ENCODE measurements around the gene TIMP1. TPM values are rescaled to one million over a fixed set of nuclear protein-coding genes. Genes with fewer than 3 reads are reported as not detected.

The TIMP1 gene
- total and polyA plus RNA-seq, 2 of the 13 experiments (the other 11 are each of a cell fraction or from before 2014, with no cell fraction given): 12.3 to 45.8 TPM

DNA sequence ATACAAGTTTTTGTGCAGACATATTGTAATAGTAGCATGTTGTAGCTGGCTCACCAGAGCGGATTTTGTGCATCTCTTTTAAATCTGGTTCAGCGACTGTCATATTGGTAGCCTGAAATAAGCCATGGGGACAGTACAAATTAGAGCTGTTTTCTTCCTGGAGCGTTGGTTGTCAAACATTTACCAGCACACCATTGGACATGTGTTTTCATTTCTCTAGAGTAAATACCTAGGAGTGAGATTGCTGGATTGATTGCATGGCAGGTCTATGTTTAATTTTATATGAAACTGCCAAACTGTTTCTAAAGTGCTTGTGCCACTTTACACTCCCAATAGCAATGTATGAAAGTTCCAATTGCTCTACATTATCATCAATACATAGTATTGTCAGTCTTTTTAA, 23.8 kb upstream of the TIMP1 start (continued):
- TF ChIP-seq, protein P1, sequence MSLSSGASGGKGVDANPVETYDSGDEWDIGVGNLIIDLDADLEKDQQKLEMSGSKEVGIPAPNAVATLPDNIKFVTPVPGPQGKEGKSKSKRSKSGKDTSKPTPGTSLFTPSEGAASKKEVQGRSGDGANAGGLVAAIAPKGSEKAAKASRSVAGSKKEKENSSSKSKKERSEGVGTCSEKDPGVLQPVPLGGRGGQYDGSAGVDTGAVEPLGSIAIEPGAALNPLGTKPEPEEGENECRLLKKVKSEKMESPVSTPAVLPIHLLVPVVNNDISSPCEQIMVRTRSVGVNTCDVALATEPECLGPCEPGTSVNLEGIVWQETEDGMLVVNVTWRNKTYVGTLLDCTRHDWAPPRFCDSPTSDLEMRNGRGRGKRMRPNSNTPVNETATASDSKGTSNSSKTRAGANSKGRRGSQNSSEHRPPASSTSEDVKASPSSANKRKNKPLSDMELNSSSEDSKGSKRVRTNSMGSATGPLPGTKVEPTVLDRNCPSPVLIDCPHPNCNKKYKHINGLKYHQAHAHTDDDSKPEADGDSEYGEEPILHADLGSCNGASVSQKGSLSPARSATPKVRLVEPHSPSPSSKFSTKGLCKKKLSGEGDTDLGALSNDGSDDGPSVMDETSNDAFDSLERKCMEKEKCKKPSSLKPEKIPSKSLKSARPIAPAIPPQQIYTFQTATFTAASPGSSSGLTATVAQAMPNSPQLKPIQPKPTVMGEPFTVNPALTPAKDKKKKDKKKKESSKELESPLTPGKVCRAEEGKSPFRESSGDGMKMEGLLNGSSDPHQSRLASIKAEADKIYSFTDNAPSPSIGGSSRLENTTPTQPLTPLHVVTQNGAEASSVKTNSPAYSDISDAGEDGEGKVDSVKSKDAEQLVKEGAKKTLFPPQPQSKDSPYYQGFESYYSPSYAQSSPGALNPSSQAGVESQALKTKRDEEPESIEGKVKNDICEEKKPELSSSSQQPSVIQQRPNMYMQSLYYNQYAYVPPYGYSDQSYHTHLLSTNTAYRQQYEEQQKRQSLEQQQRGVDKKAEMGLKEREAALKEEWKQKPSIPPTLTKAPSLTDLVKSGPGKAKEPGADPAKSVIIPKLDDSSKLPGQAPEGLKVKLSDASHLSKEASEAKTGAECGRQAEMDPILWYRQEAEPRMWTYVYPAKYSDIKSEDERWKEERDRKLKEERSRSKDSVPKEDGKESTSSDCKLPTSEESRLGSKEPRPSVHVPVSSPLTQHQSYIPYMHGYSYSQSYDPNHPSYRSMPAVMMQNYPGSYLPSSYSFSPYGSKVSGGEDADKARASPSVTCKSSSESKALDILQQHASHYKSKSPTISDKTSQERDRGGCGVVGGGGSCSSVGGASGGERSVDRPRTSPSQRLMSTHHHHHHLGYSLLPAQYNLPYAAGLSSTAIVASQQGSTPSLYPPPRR (CRISPR knock-in tag; IDR thresholded peaks at IDR 0.05; ENCODE audit: borderline replicate concordance): no peak
- TF ChIP-seq, protein P2, sequence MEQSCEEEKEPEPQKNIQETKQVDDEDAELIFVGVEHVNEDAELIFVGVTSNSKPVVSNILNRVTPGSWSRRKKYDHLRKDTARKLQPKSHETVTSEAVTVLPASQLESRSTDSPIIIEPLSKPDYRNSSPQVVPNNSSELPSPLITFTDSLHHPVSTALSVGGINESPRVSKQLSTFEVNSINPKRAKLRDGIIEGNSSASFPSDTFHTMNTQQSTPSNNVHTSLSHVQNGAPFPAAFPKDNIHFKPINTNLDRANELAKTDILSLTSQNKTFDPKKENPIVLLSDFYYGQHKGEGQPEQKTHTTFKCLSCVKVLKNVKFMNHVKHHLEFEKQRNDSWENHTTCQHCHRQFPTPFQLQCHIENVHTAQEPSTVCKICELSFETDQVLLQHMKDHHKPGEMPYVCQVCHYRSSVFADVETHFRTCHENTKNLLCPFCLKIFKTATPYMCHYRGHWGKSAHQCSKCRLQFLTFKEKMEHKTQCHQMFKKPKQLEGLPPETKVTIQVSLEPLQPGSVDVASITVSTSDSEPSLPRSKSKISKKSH (CRISPR knock-in tag; IDR thresholded peaks at IDR 0.05; ENCODE audit: borderline replicate concordance): no peak
- no peak for TF ChIP-seq MED1 (CRISPR knock-in tag; IDR thresholded peaks at IDR 0.05)
- TF ChIP-seq, protein P3, sequence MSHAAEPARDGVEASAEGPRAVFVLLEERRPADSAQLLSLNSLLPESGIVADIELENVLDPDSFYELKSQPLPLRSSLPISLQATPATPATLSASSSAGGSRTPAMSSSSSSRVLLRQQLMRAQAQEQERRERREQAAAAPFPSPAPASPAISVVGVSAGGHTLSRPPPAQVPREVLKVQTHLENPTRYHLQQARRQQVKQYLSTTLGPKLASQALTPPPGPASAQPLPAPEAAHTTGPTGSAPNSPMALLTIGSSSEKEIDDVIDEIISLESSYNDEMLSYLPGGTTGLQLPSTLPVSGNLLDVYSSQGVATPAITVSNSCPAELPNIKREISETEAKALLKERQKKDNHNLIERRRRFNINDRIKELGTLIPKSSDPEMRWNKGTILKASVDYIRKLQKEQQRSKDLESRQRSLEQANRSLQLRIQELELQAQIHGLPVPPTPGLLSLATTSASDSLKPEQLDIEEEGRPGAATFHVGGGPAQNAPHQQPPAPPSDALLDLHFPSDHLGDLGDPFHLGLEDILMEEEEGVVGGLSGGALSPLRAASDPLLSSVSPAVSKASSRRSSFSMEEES (CRISPR knock-in tag; IDR thresholded peaks at IDR 0.05): no peak

Data from HepG2 (cell line).